ENCODE data around the gene FBXO11. TPM values are rescaled to one million over a fixed set of nuclear protein-coding genes. Genes with fewer than 3 reads are reported as not detected.

Gene FBXO11
- total and polyA plus RNA-seq, 10 of the 15 experiments (the other 5 are each of a cell fraction or from before 2014, with no cell fraction given): 5.9 to 38.9 (median 22.5) TPM

GRCh38 chr2:47803363-47803762, 102.9 kb downstream of the FBXO11 start (continued):
- TF ChIP-seq NFIC (IDR thresholded peaks at IDR 0.05; ENCODE audit: low read depth, low read length) (no peak), USF2 (IDR thresholded peaks at IDR 0.05; ENCODE audit: borderline replicate concordance, low read depth, low read length) (no peak), TBL1XR1 (IDR thresholded peaks at IDR 0.05; ENCODE audit: low read depth, low read length) (no peak), ZBTB40 (IDR thresholded peaks at IDR 0.05; ENCODE audit: borderline replicate concordance) (no peak), HSF1 (IDR thresholded peaks at IDR 0.05; ENCODE audit: low read depth, low read length) (no peak), IRF3 (IDR thresholded peaks at IDR 0.05) (no peak), EZH2 (IDR thresholded peaks at IDR 0.05; ENCODE audit: borderline replicate concordance, control insufficient read depth, low read depth, low read length) (no peak), WRNIP1 (IDR thresholded peaks at IDR 0.05; ENCODE audit: borderline replicate concordance, low read depth, low read length) (no peak)

All from GM12878 (cell line).